ENCODE results near the gene ETNK1. TPM values are rescaled to one million over a fixed set of nuclear protein-coding genes. Genes with fewer than 3 reads are reported as not detected.

ETNK1 gene
- polyA plus RNA-seq, 1 of the 3 experiments (the other 2 are of a cell fraction): 7.9 TPM

DNA sequence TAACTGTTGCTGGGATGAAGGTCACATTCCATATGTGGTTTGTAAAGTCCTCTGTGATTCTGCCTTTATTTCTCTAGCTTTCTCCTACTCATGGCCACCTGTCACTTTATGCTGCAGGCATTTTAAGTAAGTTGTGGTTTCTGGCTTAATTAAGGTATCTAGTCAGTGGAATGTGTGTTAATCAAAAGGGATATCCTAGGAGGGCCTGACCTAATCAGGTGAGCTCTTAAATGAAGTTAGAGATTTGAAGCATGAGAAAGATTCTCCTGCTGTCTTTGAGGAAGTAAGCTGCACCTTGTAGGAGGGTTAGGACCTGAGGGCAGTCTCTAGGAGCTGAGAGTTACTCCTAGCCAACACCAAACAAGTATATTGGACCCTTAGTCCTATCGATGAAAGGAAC is 90.3 kb downstream of the ETNK1 start (continued):
- TF ChIP-seq, protein P1, sequence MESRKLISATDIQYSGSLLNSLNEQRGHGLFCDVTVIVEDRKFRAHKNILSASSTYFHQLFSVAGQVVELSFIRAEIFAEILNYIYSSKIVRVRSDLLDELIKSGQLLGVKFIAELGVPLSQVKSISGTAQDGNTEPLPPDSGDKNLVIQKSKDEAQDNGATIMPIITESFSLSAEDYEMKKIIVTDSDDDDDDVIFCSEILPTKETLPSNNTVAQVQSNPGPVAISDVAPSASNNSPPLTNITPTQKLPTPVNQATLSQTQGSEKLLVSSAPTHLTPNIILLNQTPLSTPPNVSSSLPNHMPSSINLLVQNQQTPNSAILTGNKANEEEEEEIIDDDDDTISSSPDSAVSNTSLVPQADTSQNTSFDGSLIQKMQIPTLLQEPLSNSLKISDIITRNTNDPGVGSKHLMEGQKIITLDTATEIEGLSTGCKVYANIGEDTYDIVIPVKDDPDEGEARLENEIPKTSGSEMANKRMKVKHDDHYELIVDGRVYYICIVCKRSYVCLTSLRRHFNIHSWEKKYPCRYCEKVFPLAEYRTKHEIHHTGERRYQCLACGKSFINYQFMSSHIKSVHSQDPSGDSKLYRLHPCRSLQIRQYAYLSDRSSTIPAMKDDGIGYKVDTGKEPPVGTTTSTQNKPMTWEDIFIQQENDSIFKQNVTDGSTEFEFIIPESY (IDR thresholded peaks at IDR 0.05; ENCODE audit: borderline replicate concordance, low read depth): no peak
- TF ChIP-seq ELF1 (IDR thresholded peaks at IDR 0.05): no peak
- no peak for TF ChIP-seq SIN3A (IDR thresholded peaks at IDR 0.05; ENCODE audit: borderline replicate concordance, low read depth, low read length)
- TF ChIP-seq GATA2 (CRISPR knock-in tag; IDR thresholded peaks at IDR 0.05): no peak
- TF ChIP-seq EP300 (IDR thresholded peaks at IDR 0.05; ENCODE audit: borderline replicate concordance in 1 of 2, low read depth in 1 of 2, low read length in 1 of 2): no peak
- TF ChIP-seq SMC3 (IDR thresholded peaks at IDR 0.05; ENCODE audit: low read depth, low read length): no peak
- TF ChIP-seq FOXM1 (IDR thresholded peaks at IDR 0.05; ENCODE audit: low read depth): no peak
- TF ChIP-seq MEF2A (IDR thresholded peaks at IDR 0.05; ENCODE audit: borderline replicate concordance, low read depth): no peak
- TF ChIP-seq, protein P2, sequence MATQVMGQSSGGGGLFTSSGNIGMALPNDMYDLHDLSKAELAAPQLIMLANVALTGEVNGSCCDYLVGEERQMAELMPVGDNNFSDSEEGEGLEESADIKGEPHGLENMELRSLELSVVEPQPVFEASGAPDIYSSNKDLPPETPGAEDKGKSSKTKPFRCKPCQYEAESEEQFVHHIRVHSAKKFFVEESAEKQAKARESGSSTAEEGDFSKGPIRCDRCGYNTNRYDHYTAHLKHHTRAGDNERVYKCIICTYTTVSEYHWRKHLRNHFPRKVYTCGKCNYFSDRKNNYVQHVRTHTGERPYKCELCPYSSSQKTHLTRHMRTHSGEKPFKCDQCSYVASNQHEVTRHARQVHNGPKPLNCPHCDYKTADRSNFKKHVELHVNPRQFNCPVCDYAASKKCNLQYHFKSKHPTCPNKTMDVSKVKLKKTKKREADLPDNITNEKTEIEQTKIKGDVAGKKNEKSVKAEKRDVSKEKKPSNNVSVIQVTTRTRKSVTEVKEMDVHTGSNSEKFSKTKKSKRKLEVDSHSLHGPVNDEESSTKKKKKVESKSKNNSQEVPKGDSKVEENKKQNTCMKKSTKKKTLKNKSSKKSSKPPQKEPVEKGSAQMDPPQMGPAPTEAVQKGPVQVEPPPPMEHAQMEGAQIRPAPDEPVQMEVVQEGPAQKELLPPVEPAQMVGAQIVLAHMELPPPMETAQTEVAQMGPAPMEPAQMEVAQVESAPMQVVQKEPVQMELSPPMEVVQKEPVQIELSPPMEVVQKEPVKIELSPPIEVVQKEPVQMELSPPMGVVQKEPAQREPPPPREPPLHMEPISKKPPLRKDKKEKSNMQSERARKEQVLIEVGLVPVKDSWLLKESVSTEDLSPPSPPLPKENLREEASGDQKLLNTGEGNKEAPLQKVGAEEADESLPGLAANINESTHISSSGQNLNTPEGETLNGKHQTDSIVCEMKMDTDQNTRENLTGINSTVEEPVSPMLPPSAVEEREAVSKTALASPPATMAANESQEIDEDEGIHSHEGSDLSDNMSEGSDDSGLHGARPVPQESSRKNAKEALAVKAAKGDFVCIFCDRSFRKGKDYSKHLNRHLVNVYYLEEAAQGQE (IDR thresholded peaks at IDR 0.05; ENCODE audit: low read depth, low read length): no peak
- no peak for TF ChIP-seq RXRA (IDR thresholded peaks at IDR 0.05; ENCODE audit: borderline replicate concordance, low read depth)
- no peak for TF ChIP-seq MXI1 (IDR thresholded peaks at IDR 0.05; ENCODE audit: low read depth, low read length)
- no peak for TF ChIP-seq CHD2 (IDR thresholded peaks at IDR 0.05; ENCODE audit: low read length, partially characterized antibody)

DNA sequence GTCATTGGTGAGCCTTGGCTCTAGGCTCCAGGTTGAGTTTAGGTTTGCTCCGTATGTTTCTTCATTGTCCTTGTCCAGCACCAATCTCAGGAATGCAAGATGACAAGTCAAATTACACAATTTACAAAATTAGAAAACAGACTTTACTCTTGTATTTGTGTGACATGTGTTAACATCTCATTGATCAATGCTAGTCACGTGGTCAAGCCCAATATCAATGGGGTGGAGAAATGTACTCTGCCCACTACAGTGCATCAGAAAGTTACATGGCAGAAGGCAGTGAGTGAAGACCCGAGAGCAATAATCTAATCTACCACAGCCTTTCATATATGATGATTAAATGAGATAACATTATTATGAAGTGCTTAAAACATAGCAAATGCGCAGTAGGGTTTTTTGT is 94.8 kb downstream of the ETNK1 start:
- H3K9ac ChIP-seq: no peak overlapping the region
- no peak overlapping the region for H3K4me2 ChIP-seq
- no peak overlapping the region for H2AFZ ChIP-seq (ENCODE audit: low read depth)
- H3K27ac ChIP-seq (ENCODE audit: low read depth in 2 of 2, low read length in 1 of 2): no peak overlapping the region
- WGBS (ENCODE audit: low lambda C conversion rate): 54% methylated on average over 4 of the region's 4 CpGs
- CTCF ChIA-PET: no interaction called here
- H3K27me3 ChIP-seq (ENCODE audit: insufficient read depth): 0 out of 2 replicates have a peak, but pooled peaks cover 6% of the 10 kb centered on the region
- no peak for DNase-seq
- no peak for TF ChIP-seq NRF1 (IDR thresholded peaks at IDR 0.05; ENCODE audit: low read depth, low read length)
- TF ChIP-seq TCF12 (IDR thresholded peaks at IDR 0.05): no peak
- TF ChIP-seq SIN3A (IDR thresholded peaks at IDR 0.05; ENCODE audit: borderline replicate concordance, low read depth, low read length): no peak
- TF ChIP-seq RFX5 (IDR thresholded peaks at IDR 0.05; ENCODE audit: low read length): no peak
- no peak for TF ChIP-seq NFIC (IDR thresholded peaks at IDR 0.05; ENCODE audit: borderline replicate concordance)
- TF ChIP-seq, protein P3, sequence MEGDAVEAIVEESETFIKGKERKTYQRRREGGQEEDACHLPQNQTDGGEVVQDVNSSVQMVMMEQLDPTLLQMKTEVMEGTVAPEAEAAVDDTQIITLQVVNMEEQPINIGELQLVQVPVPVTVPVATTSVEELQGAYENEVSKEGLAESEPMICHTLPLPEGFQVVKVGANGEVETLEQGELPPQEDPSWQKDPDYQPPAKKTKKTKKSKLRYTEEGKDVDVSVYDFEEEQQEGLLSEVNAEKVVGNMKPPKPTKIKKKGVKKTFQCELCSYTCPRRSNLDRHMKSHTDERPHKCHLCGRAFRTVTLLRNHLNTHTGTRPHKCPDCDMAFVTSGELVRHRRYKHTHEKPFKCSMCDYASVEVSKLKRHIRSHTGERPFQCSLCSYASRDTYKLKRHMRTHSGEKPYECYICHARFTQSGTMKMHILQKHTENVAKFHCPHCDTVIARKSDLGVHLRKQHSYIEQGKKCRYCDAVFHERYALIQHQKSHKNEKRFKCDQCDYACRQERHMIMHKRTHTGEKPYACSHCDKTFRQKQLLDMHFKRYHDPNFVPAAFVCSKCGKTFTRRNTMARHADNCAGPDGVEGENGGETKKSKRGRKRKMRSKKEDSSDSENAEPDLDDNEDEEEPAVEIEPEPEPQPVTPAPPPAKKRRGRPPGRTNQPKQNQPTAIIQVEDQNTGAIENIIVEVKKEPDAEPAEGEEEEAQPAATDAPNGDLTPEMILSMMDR (IDR thresholded peaks at IDR 0.05): no peak
- TF ChIP-seq POLR2AphosphoS5 (IDR thresholded peaks at IDR 0.05; ENCODE audit: low read depth, low read length): no peak
- TF ChIP-seq CHD2 (IDR thresholded peaks at IDR 0.05; ENCODE audit: low read length, partially characterized antibody): no peak
- TF ChIP-seq TAF1 (IDR thresholded peaks at IDR 0.05; ENCODE audit: borderline replicate concordance, low read depth, low read length): no peak
- TF ChIP-seq, protein P4, sequence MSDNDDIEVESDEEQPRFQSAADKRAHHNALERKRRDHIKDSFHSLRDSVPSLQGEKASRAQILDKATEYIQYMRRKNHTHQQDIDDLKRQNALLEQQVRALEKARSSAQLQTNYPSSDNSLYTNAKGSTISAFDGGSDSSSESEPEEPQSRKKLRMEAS (IDR thresholded peaks at IDR 0.05; ENCODE audit: low read depth): no peak
- no peaks in the 10 kb centered on the region for H3K9me3 ChIP-seq
- no peaks in the 10 kb centered on the region for H3F3A ChIP-seq (replicated peaks; ENCODE audit: insufficient read depth)
- no peaks in the 10 kb centered on the region for H3K4me1 ChIP-seq (ENCODE audit: control insufficient read depth in 1 of 2, insufficient read depth in 2 of 2, low read depth in 1 of 2, low read length in 1 of 2)
- no peaks in the 10 kb centered on the region for H3K79me2 ChIP-seq (ENCODE audit: insufficient read depth)
- POLR2A ChIA-PET: no interaction called here
- no peak overlapping the region for H3K4me3 ChIP-seq (ENCODE audit: low read depth in 2 of 2, low read length in 1 of 2)
- H3K36me3 ChIP-seq (replicated peaks in 1 of 2; ENCODE audit: control insufficient read depth in 1 of 2, insufficient read depth in 2 of 2, low read length in 1 of 2): no peaks in the 10 kb centered on the region
- no peaks in the 10 kb centered on the region for H3K9me2 ChIP-seq
- H4K20me1 ChIP-seq (ENCODE audit: insufficient read depth): no peaks in the 10 kb centered on the region

Measured in SK-N-SH (cell line).